ENCODE results near the gene KLHL35. TPM values are rescaled to one million over a fixed set of nuclear protein-coding genes. Genes with fewer than 3 reads are reported as not detected.

The KLHL35 gene
- total RNA-seq, 1 donor from 2014 or later, result 1.5 TPM

DNA sequence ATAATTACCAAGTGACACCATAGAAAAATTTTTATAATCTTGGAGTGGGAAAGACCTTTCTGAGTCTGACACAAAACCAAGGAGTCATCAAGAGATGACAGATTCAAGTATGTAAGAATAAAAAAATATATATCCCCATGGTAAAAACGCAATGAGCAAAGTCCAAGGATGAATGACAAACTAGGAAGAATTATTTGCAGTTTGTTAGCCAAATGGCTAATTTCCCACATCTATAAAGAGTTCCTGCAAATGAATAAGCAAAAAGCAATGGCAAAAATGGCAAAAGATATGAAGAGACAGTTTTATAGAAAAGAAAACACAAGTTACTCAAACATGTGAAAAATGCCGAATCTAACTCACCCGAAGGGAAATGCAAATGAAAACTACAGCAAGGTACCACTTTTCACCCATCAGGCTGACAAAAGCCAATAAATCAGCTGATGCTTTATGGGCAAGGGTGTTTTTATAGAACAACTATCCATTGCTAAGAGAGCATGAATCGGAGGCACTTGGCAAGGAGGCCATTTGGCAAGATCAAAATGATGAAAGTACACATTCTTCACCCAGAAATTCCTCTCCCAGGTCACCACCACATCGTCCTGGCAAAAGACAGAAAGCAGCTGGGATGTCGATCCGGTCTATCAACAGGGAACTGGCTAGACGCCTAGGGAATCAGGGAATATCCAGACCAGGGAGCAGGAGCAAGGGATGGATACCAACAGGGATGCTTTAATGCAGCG, 21.1 kb upstream of the KLHL35 start:
- no peak for DNase-seq (ENCODE audit: low read depth)

DNA sequence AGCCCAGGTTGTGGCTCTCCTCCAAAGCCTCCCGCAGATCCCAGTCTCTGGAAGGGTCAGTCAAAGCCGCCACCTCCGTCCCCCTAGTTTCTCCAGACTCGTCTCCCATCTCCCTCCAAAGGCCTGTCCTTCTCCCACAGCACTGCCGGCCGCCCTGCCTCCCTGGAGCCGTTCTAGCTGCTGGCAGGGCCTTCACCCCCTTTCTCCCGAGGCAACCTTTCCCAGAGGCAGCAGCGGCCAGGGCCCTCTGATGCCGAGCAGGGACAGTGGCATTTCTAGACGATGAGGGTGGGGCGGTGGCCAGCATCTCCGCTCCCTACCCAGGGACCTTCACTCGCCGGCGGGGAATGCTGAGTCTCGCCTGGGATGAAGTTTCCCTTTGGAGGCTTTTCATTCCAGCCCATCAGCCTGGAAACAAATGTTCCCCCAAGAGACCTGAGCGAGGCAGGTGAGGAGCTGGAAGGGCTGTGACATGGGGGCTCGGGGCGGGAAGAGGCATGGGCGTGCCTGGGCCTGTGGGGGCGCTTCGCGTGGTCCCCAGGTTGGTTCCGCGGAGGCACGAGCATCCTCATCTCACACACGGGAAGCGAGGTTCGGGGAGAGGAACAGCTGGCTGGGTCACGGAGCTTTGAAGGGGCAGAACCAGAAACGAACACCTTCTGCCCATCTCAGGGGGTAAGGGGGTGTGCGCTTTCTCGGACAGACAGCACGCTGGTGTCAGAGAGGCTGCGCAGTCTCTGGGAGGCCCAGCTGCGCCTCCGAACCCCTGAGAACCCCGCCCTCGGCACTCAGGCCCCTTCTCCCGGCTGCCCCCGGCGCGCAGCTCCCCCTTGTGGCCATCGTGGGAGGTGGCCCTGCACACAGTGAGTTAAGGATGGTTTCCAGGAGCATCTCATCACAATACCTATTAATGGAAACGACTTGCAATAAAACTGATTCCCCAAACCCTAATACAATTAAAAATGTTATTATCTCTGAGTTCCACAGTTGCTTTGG, 18.1 kb upstream of the KLHL35 start:
- Histone ChIP-seq H3K36me3 (ENCODE audit: control insufficient read depth, insufficient read depth, low read length) (no peaks in the 10 kb centered on the region), H3K4me3 (ENCODE audit: low read depth, low read length) (no peak overlapping the region), H3K27me3 (ENCODE audit: control insufficient read depth, insufficient read depth, low read length) (peaks cover 3% of the 10 kb centered on the region)
- no peak for DNase-seq (ENCODE audit: low read depth)
- TF ChIP-seq, protein P1, sequence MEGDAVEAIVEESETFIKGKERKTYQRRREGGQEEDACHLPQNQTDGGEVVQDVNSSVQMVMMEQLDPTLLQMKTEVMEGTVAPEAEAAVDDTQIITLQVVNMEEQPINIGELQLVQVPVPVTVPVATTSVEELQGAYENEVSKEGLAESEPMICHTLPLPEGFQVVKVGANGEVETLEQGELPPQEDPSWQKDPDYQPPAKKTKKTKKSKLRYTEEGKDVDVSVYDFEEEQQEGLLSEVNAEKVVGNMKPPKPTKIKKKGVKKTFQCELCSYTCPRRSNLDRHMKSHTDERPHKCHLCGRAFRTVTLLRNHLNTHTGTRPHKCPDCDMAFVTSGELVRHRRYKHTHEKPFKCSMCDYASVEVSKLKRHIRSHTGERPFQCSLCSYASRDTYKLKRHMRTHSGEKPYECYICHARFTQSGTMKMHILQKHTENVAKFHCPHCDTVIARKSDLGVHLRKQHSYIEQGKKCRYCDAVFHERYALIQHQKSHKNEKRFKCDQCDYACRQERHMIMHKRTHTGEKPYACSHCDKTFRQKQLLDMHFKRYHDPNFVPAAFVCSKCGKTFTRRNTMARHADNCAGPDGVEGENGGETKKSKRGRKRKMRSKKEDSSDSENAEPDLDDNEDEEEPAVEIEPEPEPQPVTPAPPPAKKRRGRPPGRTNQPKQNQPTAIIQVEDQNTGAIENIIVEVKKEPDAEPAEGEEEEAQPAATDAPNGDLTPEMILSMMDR (IDR thresholded peaks at IDR 0.05; ENCODE audit: insufficient read depth, low read length, poor library complexity, severe bottlenecking), result peak; percentile 58

More for the DNA sequence above, 21.1 kb upstream of the KLHL35 start:
- Histone ChIP-seq H3K36me3 (ENCODE audit: control insufficient read depth, insufficient read depth, low read length) (no peaks in the 10 kb centered on the region), H3K4me3 (ENCODE audit: low read depth, low read length) (no peak overlapping the region), H3K27me3 (ENCODE audit: control insufficient read depth, insufficient read depth, low read length) (peaks cover 3% of the 10 kb centered on the region)
- TF ChIP-seq, protein P1 (IDR thresholded peaks at IDR 0.05; ENCODE audit: insufficient read depth, low read length, poor library complexity, severe bottlenecking), result no peak

DNA sequence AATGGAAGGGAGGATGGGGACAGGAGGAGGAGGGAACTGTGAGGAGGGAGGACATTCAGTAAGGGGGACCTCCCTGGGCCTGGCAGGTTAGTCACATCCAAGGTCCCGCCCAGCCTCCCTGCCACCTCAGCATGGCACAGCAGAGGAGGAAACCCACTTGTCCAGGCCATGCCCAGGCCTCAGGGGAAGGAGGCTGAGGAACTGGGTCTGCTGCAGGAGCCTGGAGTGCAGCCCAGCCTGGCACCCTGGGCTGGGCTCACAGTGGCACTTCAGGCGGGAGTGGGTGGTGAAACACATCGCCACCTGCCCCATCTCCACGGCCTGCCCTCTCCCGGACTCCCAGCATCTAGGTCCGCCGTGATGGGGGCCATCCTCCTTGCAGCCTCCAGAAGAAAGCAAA, 17.2 kb upstream of the KLHL35 start:
- DNase-seq (ENCODE audit: low read depth), result no peak
- TF ChIP-seq, protein P1 (IDR thresholded peaks at IDR 0.05; ENCODE audit: insufficient read depth, low read length, poor library complexity, severe bottlenecking), result no peak
- Histone ChIP-seq H3K36me3 (ENCODE audit: control insufficient read depth, insufficient read depth, low read length) (no peaks in the 10 kb centered on the region), H3K27me3 (ENCODE audit: control insufficient read depth, insufficient read depth, low read length) (peaks cover 3% of the 10 kb centered on the region), H3K4me3 (ENCODE audit: low read depth, low read length) (no peak overlapping the region)

DNA sequence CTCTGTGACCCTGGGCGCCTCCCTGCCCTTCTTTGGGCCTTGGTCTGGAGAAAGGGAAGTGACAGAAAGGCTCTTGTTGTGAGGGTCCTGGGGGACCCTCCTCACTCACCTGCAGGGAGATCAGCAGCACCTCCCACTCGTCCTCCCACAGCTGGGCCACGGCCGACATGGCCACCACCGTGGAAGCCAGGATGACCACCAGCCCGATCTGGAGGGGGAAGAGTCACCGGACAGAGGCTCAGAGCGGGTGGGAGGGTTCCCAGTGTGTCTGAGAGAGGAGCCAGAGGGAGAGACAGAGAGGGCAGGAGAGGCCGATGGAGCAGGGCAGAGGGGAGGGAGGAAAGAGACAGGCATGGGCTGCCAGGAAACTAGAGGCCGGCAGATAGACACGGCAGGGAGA, 16.8 kb upstream of the KLHL35 start:
- no peaks in the 10 kb centered on the region for H3K36me3 ChIP-seq (ENCODE audit: control insufficient read depth, insufficient read depth, low read length)
- DNase-seq (ENCODE audit: low read depth), result no peak
- TF ChIP-seq, protein P1 (IDR thresholded peaks at IDR 0.05; ENCODE audit: insufficient read depth, low read length, poor library complexity, severe bottlenecking), result no peak
- no peak overlapping the region for H3K4me3 ChIP-seq (ENCODE audit: low read depth, low read length)
- peaks cover 3% of the 10 kb centered on the region for H3K27me3 ChIP-seq (ENCODE audit: control insufficient read depth, insufficient read depth, low read length)

DNA sequence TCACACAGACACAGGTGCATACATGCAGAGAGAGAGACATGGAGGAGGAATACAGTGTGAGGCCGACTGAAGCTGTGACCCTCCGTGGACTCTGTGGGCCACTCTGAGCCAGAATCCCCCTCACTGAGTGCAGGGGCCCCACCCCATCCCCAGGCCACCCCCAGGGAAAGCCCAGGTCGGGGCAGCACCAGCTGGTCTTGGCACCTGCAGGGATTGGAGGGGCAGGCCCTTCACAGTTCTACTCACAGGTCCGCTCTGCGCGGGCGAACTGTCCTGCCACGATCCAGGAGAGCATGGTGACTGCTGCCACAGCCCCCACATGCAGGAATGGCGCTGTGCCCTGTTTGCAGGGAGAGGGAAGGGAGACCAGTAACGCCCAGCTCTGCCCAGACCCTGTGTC, 16.3 kb upstream of the KLHL35 start:
- Histone ChIP-seq H3K36me3 (ENCODE audit: control insufficient read depth, insufficient read depth, low read length) (no peaks in the 10 kb centered on the region), H3K4me3 (ENCODE audit: low read depth, low read length) (no peak overlapping the region), H3K27me3 (ENCODE audit: control insufficient read depth, insufficient read depth, low read length) (peaks cover 3% of the 10 kb centered on the region)
- no peak for DNase-seq (ENCODE audit: low read depth)
- TF ChIP-seq, protein P1 (IDR thresholded peaks at IDR 0.05; ENCODE audit: insufficient read depth, low read length, poor library complexity, severe bottlenecking), result no peak
